Peyer's patch (tissue), 4 donors: Measurements from ENCODE around the gene TOR4A. TPM values are rescaled to one million over a fixed set of nuclear protein-coding genes. Genes with fewer than 3 reads are reported as not detected.
A peak's percentile ranks its signal among the peaks of the same experiment; 100 is the strongest.

ENCODE experiments used
- DNase-seq, 3 donors: peaks; one replicate each; pipeline ENCODE4 v3.0.0-alpha.2; 2017 to 2019
- H3K27ac ChIP-seq, 4 donors: fragments of 200-600 bp; sonication (generic); one replicate each; pipeline ENCODE4 v1.5.1; 2016 to 2019
- H3K27me3 ChIP-seq, 2 donors: fragments of 200-600 bp; sonication (generic); one replicate each; pipeline ENCODE4 v1.5.1; 2019
- H3K36me3 ChIP-seq, 3 donors: fragments of 200-600 bp; sonication (generic); one replicate each; pipeline ENCODE4 v1.5.1; 2016 to 2019
- H3K4me1 ChIP-seq, 4 donors: fragments of 200-600 bp; sonication (generic); one replicate each; pipeline ENCODE4 v1.5.1; 2016 to 2019
- H3K4me3 ChIP-seq, 4 donors: fragments of 200-600 bp; sonication (generic); 1 replicate in 3 of 4; 2 replicates in 1 of 4; pipeline ENCODE4 v1.5.1; 2016 to 2019; ENCODE audit warnings: mild to moderate bottlenecking in 1 of 4
- H3K9me3 ChIP-seq, 4 donors: fragments of 200-600 bp; sonication (generic); one replicate each; pipeline ENCODE4 v1.5.1; 2016 to 2019; ENCODE audit warnings: mild to moderate bottlenecking in 1 of 4
- POLR2A ChIP-seq, 2 donors: fragments of 450-650 bp; IDR thresholded peaks; one replicate each; pipeline ENCODE4 v1.5.1; 2017; ENCODE audit warnings: antibody characterized with exemption in 2 of 2, mild to moderate bottlenecking in 2 of 2, moderate library complexity in 2 of 2
- total RNA-seq, 4 donors: library from RNA; depleted of rRNA; stranded (reverse); fragments of >200 nt; gene quantifications; one replicate each; pipeline ENCODE4 v1.1.0, GENCODE V29; 2016
- TF ChIP-seq, protein P1 (sequence below), 6 experiments: fragments of 450-650 bp in 4 of 6; fragments of 200-600 bp in 2 of 6; sonication (generic) in 1 of 6; IDR thresholded peaks; one replicate each; pipeline ENCODE4 v1.5.1; 2017 to 2019; ENCODE audit warnings: antibody characterized with exemption in 6 of 6, mild to moderate bottlenecking in 3 of 6, moderate library complexity in 1 of 6

Gene TOR4A
- total RNA-seq, 4 donors from 2014 or later: 33.8 to 45.7 (median 39.2) TPM

DNA sequence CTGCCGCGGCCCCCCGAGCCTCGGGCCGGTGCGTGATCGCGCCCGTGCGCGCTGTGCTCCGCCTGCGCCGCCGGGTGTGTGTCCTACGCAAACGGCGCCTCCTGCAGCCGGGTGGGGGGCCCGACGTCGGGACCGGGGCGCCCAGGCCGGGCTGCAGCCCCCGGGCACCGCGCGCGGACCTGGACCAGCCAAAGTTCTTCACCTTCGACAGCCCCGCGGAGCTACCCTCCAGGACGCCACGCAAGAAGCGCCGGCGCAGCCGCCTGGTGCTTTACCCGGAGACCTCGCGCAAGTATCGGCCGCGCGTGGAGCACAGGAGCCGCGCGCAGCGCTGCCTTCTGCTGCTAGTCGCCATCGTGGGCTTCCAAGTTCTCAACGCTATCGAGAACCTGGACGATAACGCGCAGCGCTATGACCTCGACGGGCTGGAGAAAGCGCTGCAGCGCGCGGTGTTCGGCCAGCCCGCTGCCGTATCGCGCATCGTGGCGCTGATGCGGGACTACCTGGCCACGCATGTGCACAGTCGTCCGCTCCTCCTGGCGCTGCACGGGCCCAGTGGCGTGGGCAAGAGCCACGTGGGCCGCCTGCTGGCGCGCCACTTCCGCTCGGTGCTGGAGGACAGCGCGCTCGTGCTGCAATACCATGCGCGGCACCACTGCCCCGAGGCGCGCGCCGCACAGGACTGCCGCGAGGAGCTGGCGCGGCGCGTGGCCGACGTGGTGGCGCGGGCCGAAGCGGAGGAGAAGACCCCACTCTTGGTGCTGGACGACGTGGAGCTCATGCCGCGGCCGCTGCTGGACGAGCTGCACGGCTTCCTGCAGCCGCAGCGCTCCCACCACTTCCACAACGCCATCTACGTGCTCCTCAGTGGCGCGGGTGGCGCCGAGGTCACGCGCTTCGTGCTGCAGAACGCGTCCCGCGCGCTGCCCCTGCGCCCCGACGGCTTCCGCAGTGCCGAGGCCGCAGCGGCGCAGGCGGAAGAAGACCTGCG lies 1.5 kb downstream of the TOR4A start:
- TF ChIP-seq, protein P1, sequence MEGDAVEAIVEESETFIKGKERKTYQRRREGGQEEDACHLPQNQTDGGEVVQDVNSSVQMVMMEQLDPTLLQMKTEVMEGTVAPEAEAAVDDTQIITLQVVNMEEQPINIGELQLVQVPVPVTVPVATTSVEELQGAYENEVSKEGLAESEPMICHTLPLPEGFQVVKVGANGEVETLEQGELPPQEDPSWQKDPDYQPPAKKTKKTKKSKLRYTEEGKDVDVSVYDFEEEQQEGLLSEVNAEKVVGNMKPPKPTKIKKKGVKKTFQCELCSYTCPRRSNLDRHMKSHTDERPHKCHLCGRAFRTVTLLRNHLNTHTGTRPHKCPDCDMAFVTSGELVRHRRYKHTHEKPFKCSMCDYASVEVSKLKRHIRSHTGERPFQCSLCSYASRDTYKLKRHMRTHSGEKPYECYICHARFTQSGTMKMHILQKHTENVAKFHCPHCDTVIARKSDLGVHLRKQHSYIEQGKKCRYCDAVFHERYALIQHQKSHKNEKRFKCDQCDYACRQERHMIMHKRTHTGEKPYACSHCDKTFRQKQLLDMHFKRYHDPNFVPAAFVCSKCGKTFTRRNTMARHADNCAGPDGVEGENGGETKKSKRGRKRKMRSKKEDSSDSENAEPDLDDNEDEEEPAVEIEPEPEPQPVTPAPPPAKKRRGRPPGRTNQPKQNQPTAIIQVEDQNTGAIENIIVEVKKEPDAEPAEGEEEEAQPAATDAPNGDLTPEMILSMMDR (IDR thresholded peaks at IDR 0.05): no peak
- TF ChIP-seq POLR2A (IDR thresholded peaks at IDR 0.05): no peak
- Histone ChIP-seq H3K4me1 (peaks cover 11 to 46% (median 21%) of the 10 kb centered on the region in 4 donors), H3K9me3 (no peaks in the 10 kb centered on the region), H3K36me3 (peaks cover 0 to 18% (median 3%) of the 10 kb centered on the region in 3 donors), H3K27me3 (no peaks in the 10 kb centered on the region), H3K27ac (peak overlapping the region; percentile 83 to 92 (median 86)), H3K4me3 (peak overlapping the region; percentile 56 to 75 (median 66))
- no peak for DNase-seq

- DNase-seq: no peak
- no peaks in the 10 kb centered on the region for H3K9me3 ChIP-seq
- peaks cover 0 to 18% (median 3%) of the 10 kb centered on the region in 3 donors for H3K36me3 ChIP-seq
- H3K27me3 ChIP-seq: no peaks in the 10 kb centered on the region
- H3K27ac ChIP-seq: no peak overlapping the region
- TF ChIP-seq, protein P1 (IDR thresholded peaks at IDR 0.05): no peak
- TF ChIP-seq POLR2A (IDR thresholded peaks at IDR 0.05): no peak
- no peak overlapping the region for H3K4me3 ChIP-seq
- H3K4me1 ChIP-seq: peaks cover 11 to 46% (median 17%) of the 10 kb centered on the region in 4 donors
Measured at GRCh38 chr9:137279741-137280473, 2.4 kb downstream of the TOR4A start.

- H3K4me1 ChIP-seq: peaks cover 11 to 44% (median 17%) of the 10 kb centered on the region in 4 donors
- H3K27ac ChIP-seq: peak overlapping the region in 1 of 4 donors; percentile 57
- no peaks in the 10 kb centered on the region for H3K27me3 ChIP-seq
- no peak for DNase-seq
- no peak for TF ChIP-seq POLR2A (IDR thresholded peaks at IDR 0.05)
- TF ChIP-seq, protein P1 (IDR thresholded peaks at IDR 0.05): peak in 4 of 6 experiments; percentile 20 to 30 (median 23)
- no peaks in the 10 kb centered on the region for H3K9me3 ChIP-seq
- peak overlapping the region in 1 of 4 donors; percentile 12 for H3K4me3 ChIP-seq
- peaks cover 0 to 18% (median 3%) of the 10 kb centered on the region in 3 donors for H3K36me3 ChIP-seq
Measured at GRCh38 chr9:137280474-137281344, 3.2 kb downstream of the TOR4A start.

DNA sequence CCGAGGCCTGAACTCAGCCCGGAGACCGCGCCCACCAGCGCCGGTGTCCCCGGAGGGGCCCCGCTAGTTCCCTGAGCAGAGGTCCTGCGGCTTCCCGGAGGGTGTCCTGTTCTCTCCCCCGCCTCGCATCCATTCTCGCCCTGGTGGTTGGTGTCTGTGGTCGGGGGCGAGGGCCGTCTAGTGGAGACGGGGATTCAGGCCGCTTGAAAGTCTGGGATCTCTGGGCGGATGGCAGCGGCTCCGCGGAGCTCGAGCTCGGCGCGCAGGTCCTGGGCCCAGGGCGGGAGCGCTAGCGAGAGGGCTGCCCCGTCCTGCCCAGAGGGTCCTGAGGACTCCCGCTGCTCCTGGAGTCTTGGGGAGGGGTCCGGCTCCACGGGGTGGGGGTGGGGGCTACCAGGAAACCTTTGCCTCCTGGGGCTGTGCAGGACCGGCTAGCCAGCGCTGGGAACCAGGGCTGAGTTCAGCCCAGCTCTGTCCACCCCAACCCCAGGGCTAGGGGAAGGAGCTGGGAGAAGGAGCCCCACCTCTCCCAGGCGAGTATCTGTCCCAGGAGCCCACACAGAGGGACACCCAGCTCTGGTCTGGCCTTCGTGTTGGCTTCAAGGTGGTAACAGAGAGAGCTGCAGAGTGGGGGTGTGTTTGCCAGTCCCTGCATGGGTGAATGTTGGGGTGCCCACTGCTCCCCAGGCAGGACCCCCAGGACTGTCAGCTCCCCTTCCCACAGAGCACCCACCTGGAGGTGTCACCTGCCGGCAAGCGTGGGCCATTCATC lies 4.0 kb downstream of the TOR4A start:
- peak overlapping the region in 1 of 4 donors; percentile 57 for H3K27ac ChIP-seq

More for the DNA sequence above, 4.0 kb downstream of the TOR4A start:
- Histone ChIP-seq H3K36me3 (peaks cover 0 to 18% (median 3%) of the 10 kb centered on the region in 3 donors), H3K9me3 (no peaks in the 10 kb centered on the region), H3K27me3 (no peaks in the 10 kb centered on the region), H3K4me3 (no peak overlapping the region), H3K4me1 (peaks cover 7 to 36% (median 13%) of the 10 kb centered on the region in 4 donors)
- TF ChIP-seq, protein P1 (IDR thresholded peaks at IDR 0.05): no peak
- TF ChIP-seq POLR2A (IDR thresholded peaks at IDR 0.05): no peak
- DNase-seq: no peak
